ENCODE measurements around the gene SHTN1. TPM values are rescaled to one million over a fixed set of nuclear protein-coding genes. Genes with fewer than 3 reads are reported as not detected.

The SHTN1 gene
- total RNA-seq, 5 donors from 2014 or later (not counting 1 experiment from before 2014, with no cell fraction given): 0.35 to 0.80 (median 0.44) TPM

GRCh38 chr10:116998172-116998571, 6.8 kb downstream of the SHTN1 start:
- no peak for DNase-seq
- Histone ChIP-seq H3K4me3 (ENCODE audit: control insufficient read depth in 1 of 2, extremely low read depth in 1 of 2, low read length in 1 of 2) (no peak overlapping the region), H3K36me3 (ENCODE audit: control insufficient read depth in 2 of 2, extremely low read depth in 1 of 2, insufficient read depth in 1 of 2, low read length in 1 of 2) (no peaks in the 10 kb centered on the region), H3K27me3 (replicated peaks in 1 of 2; ENCODE audit: control insufficient read depth in 2 of 2, extremely low read depth in 1 of 2, insufficient read depth in 2 of 2, low read length in 1 of 2) (no peaks in the 10 kb centered on the region), H3K9me3 (no peaks in the 10 kb centered on the region), H3K27ac (ENCODE audit: low read length) (no peak overlapping the region), H3K4me1 (ENCODE audit: control insufficient read depth in 1 of 2, extremely low read depth in 1 of 2, insufficient read depth in 2 of 2, low read length in 2 of 2) (no peaks in the 10 kb centered on the region)
- Mint-ChIP-seq H3K9me3 (no peaks in the 10 kb centered on the region), H3K27ac (no peak overlapping the region), H3K36me3 (no peaks in the 10 kb centered on the region), H3K4me1 (no peaks in the 10 kb centered on the region), H3K27me3 (peaks cover 17 to 32% of the 10 kb centered on the region in 2 donors), H3K4me3 (no peak overlapping the region)
- ATAC-seq (replicated peaks in 1 of 4): no peak
- CTCF ChIA-PET: no interaction called here
- POLR2A ChIA-PET: no interaction called here
- WGBS (ENCODE audit: insufficient coverage): no CpG with 5 or more reads among the region's 4 CpGs

GRCh38 chr10:116997015-116997414, 8.0 kb downstream of the SHTN1 start:
- Mint-ChIP-seq H3K4me3 (no peak overlapping the region), H3K36me3 (no peaks in the 10 kb centered on the region), H3K9me3 (no peaks in the 10 kb centered on the region), H3K27me3 (peaks cover 12 to 27% of the 10 kb centered on the region in 2 donors), H3K27ac (no peak overlapping the region), H3K4me1 (no peaks in the 10 kb centered on the region)
- DNase-seq (no peak), ATAC-seq (replicated peaks in 1 of 4) (no peak)
- ChIA-PET CTCF (no interaction called here), POLR2A (no interaction called here)
- Histone ChIP-seq H3K9me3 (no peaks in the 10 kb centered on the region), H3K4me1 (ENCODE audit: control insufficient read depth in 1 of 2, extremely low read depth in 1 of 2, insufficient read depth in 2 of 2, low read length in 2 of 2) (no peaks in the 10 kb centered on the region), H3K27me3 (replicated peaks in 1 of 2; ENCODE audit: control insufficient read depth in 2 of 2, extremely low read depth in 1 of 2, insufficient read depth in 2 of 2, low read length in 1 of 2) (no peaks in the 10 kb centered on the region), H3K36me3 (ENCODE audit: control insufficient read depth in 2 of 2, extremely low read depth in 1 of 2, insufficient read depth in 1 of 2, low read length in 1 of 2) (no peaks in the 10 kb centered on the region), H3K4me3 (ENCODE audit: control insufficient read depth in 1 of 2, extremely low read depth in 1 of 2, low read length in 1 of 2) (no peak overlapping the region), H3K27ac (ENCODE audit: low read length) (no peak overlapping the region)
- no CpG with 5 or more reads among the region's 2 CpGs for WGBS (ENCODE audit: insufficient coverage)

DNA sequence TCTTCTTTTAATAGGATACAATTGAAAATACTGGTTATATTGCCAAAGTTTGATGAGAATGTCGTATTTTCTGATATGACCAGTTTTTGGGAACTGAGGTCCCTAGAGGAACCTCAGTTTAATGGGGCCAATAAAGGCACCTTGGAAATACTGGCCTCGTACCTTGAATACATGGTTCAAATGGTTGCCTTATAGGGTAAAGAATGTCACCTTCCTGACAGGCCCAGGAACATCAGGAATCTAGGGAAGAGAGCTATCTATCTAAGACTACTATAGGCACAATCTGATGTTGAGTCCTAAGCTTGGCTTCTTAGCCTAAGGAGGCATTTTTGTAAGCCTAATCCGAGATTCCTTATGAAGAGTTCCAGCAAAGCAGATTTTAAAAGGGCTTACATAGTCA, 9.3 kb downstream of the SHTN1 start:
- no peak for ATAC-seq (replicated peaks in 1 of 4)
- Histone ChIP-seq H3K27me3 (replicated peaks in 1 of 2; ENCODE audit: control insufficient read depth in 2 of 2, extremely low read depth in 1 of 2, insufficient read depth in 2 of 2, low read length in 1 of 2) (no peaks in the 10 kb centered on the region), H3K27ac (ENCODE audit: low read length) (no peak overlapping the region), H3K4me3 (ENCODE audit: control insufficient read depth in 1 of 2, extremely low read depth in 1 of 2, low read length in 1 of 2) (no peak overlapping the region), H3K4me1 (ENCODE audit: control insufficient read depth in 1 of 2, extremely low read depth in 1 of 2, insufficient read depth in 2 of 2, low read length in 2 of 2) (no peaks in the 10 kb centered on the region), H3K36me3 (ENCODE audit: control insufficient read depth in 2 of 2, extremely low read depth in 1 of 2, insufficient read depth in 1 of 2, low read length in 1 of 2) (no peaks in the 10 kb centered on the region), H3K9me3 (no peaks in the 10 kb centered on the region)
- Mint-ChIP-seq H3K27ac (no peak overlapping the region), H3K36me3 (no peaks in the 10 kb centered on the region), H3K4me1 (no peaks in the 10 kb centered on the region), H3K4me3 (no peak overlapping the region), H3K9me3 (no peaks in the 10 kb centered on the region), H3K27me3 (peaks cover 10 to 24% of the 10 kb centered on the region in 2 donors)
- no peak for DNase-seq
- CTCF ChIA-PET: no interaction called here
- 58% methylated on average over 2 of the region's 3 CpGs for WGBS (ENCODE audit: insufficient coverage)
- POLR2A ChIA-PET: no interaction called here

- WGBS (ENCODE audit: insufficient coverage): no CpG with 5 or more reads among the region's 1 CpG
- ChIA-PET POLR2A (no interaction called here), CTCF (no interaction called here)
- Mint-ChIP-seq H3K36me3 (no peaks in the 10 kb centered on the region), H3K9me3 (no peaks in the 10 kb centered on the region), H3K4me3 (no peak overlapping the region), H3K27ac (no peak overlapping the region), H3K4me1 (no peaks in the 10 kb centered on the region), H3K27me3 (peaks cover 9 to 16% of the 10 kb centered on the region in 2 donors)
- no peaks in the 10 kb centered on the region for H3K36me3 ChIP-seq (ENCODE audit: control insufficient read depth in 2 of 2, extremely low read depth in 1 of 2, insufficient read depth in 1 of 2, low read length in 1 of 2)
- no peaks in the 10 kb centered on the region for H3K4me1 ChIP-seq (ENCODE audit: control insufficient read depth in 1 of 2, extremely low read depth in 1 of 2, insufficient read depth in 2 of 2, low read length in 2 of 2)
- no peaks in the 10 kb centered on the region for H3K27me3 ChIP-seq (replicated peaks in 1 of 2; ENCODE audit: control insufficient read depth in 2 of 2, extremely low read depth in 1 of 2, insufficient read depth in 2 of 2, low read length in 1 of 2)
- H3K27ac ChIP-seq (ENCODE audit: low read length): no peak overlapping the region
- no peak overlapping the region for H3K4me3 ChIP-seq (ENCODE audit: control insufficient read depth in 1 of 2, extremely low read depth in 1 of 2, low read length in 1 of 2)
- no peak for ATAC-seq (replicated peaks in 1 of 4)
- no peaks in the 10 kb centered on the region for H3K9me3 ChIP-seq
- no peak for DNase-seq
These were observed 10.7 kb downstream of the SHTN1 start for GRCh38 chr10:116994113-116994890.

DNA sequence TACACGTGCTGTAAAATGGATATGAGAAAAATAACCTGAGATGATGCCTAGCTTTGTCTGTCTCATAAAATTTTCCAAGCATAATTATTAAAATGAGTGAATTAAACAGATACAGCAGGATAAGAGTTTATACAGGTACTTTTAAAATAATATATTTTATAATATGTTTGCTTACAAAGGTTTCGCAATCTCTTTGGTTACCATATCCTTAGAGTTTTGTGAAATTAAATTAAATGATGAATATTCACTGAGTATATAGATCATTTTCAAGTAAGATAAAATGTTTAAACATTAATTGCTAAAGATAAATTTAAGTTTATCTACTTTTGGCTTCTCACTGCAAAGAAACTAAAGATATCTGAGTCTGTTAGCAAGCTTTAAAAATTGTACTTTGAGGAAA, 11.4 kb downstream of the SHTN1 start:
- Histone ChIP-seq H3K36me3 (ENCODE audit: control insufficient read depth in 2 of 2, extremely low read depth in 1 of 2, insufficient read depth in 1 of 2, low read length in 1 of 2) (no peaks in the 10 kb centered on the region), H3K4me3 (ENCODE audit: control insufficient read depth in 1 of 2, extremely low read depth in 1 of 2, low read length in 1 of 2) (no peak overlapping the region), H3K9me3 (no peaks in the 10 kb centered on the region), H3K4me1 (ENCODE audit: control insufficient read depth in 1 of 2, extremely low read depth in 1 of 2, insufficient read depth in 2 of 2, low read length in 2 of 2) (no peaks in the 10 kb centered on the region), H3K27ac (ENCODE audit: low read length) (no peak overlapping the region), H3K27me3 (replicated peaks in 1 of 2; ENCODE audit: control insufficient read depth in 2 of 2, extremely low read depth in 1 of 2, insufficient read depth in 2 of 2, low read length in 1 of 2) (no peaks in the 10 kb centered on the region)
- peaks cover 9 to 13% of the 10 kb centered on the region in 2 donors for H3K27me3 Mint-ChIP-seq
- no peak for ATAC-seq (replicated peaks in 1 of 4)
- no peaks in the 10 kb centered on the region for H3K4me1 Mint-ChIP-seq
- no CpG with 5 or more reads among the region's 2 CpGs for WGBS (ENCODE audit: insufficient coverage)
- no peak for DNase-seq
- no peak overlapping the region for H3K4me3 Mint-ChIP-seq
- ChIA-PET CTCF (no interaction called here), POLR2A (no interaction called here)
- no peaks in the 10 kb centered on the region for H3K9me3 Mint-ChIP-seq
- H3K36me3 Mint-ChIP-seq: no peaks in the 10 kb centered on the region
- no peak overlapping the region for H3K27ac Mint-ChIP-seq

GRCh38 chr10:116992183-116992582, 12.8 kb downstream of the SHTN1 start:
- no peaks in the 10 kb centered on the region for H3K36me3 Mint-ChIP-seq
- DNase-seq: no peak
- no peaks in the 10 kb centered on the region for H3K27me3 ChIP-seq (replicated peaks in 1 of 2; ENCODE audit: control insufficient read depth in 2 of 2, extremely low read depth in 1 of 2, insufficient read depth in 2 of 2, low read length in 1 of 2)
- H3K4me1 ChIP-seq (ENCODE audit: control insufficient read depth in 1 of 2, extremely low read depth in 1 of 2, insufficient read depth in 2 of 2, low read length in 2 of 2): no peaks in the 10 kb centered on the region
- no peak overlapping the region for H3K4me3 ChIP-seq (ENCODE audit: control insufficient read depth in 1 of 2, extremely low read depth in 1 of 2, low read length in 1 of 2)
- 80% methylated on average over 1 of the region's 1 CpG for WGBS (ENCODE audit: insufficient coverage)
- H3K9me3 ChIP-seq: no peaks in the 10 kb centered on the region
- no peaks in the 10 kb centered on the region for H3K4me1 Mint-ChIP-seq
- H3K27ac Mint-ChIP-seq: no peak overlapping the region
- H3K27me3 Mint-ChIP-seq: peaks cover 6 to 11% of the 10 kb centered on the region in 2 donors
- H3K4me3 Mint-ChIP-seq: no peak overlapping the region
- CTCF ChIA-PET: interaction anchor here in 1 of 2 donors (0.7 kb wide), 1 partner anchor 1003 kb away, joined by 3 read pairs; no protein-coding TSS in a partner anchor
- no peak for ATAC-seq (replicated peaks in 1 of 4)
- no peaks in the 10 kb centered on the region for H3K9me3 Mint-ChIP-seq
- H3K27ac ChIP-seq (ENCODE audit: low read length): no peak overlapping the region
- POLR2A ChIA-PET: no interaction called here
- H3K36me3 ChIP-seq (ENCODE audit: control insufficient read depth in 2 of 2, extremely low read depth in 1 of 2, insufficient read depth in 1 of 2, low read length in 1 of 2): no peaks in the 10 kb centered on the region

Data from T-cell (primary cell).